ENCODE measurements around the gene ATP4A.

The ATP4A gene

GRCh38 chr19:35565016-35565856 is 1.8 kb upstream of the ATP4A start:
- no peak for DNase-seq

DNA sequence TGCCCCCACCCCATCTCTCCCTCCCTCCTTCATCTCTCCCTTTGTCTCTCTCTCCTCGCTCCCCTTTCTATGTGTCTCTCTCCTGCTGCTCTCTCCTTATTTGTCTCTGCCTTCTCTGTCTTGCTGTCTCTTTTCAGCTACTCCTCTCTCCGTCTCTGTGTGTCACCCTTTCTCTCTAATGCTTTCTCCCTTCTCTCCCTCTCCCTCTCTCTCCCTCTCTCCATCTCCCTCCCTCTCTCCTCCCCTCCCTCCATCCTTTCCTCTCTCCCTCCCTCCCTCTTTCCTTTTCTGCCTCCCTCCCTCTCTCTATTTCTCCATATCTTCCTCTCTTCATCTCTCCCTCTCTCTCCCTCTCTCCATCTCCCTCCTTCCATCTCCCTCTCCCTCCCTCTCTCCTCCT is 682 bp downstream of the ATP4A start:
- DNase-seq: no peak

- no peak for DNase-seq
Observed at GRCh38 chr19:35562336-35562735, 1.1 kb downstream of the ATP4A start.

- DNase-seq: no peak
Observed at GRCh38 chr19:35561436-35561835, 2.0 kb downstream of the ATP4A start.

GRCh38 chr19:35560677-35561076 is 2.8 kb downstream of the ATP4A start:
- DNase-seq: no peak

DNA sequence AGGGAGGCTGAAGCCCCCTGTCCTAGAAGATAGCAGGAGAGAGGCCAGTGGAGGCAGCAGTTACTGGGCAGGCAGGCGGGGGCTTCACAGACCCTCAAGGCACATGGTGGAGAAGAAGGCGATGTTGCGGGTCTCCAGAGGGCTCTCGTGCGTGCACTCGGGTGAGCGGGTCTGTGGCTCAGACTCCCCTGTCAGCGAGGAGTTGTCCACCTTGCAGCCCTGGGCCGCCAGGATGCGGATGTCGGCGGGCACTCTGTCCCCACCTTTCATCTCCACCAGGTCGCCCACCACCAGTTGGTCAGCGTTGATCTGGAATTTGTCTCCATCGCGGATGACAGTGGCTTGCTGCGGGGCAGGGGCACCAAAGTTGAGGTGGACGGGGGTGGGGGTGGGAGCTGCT is 3.2 kb downstream of the ATP4A start:
- no peak for DNase-seq

GRCh38 chr19:35559781-35560180 is 3.7 kb downstream of the ATP4A start:
- no peak for DNase-seq

DNA sequence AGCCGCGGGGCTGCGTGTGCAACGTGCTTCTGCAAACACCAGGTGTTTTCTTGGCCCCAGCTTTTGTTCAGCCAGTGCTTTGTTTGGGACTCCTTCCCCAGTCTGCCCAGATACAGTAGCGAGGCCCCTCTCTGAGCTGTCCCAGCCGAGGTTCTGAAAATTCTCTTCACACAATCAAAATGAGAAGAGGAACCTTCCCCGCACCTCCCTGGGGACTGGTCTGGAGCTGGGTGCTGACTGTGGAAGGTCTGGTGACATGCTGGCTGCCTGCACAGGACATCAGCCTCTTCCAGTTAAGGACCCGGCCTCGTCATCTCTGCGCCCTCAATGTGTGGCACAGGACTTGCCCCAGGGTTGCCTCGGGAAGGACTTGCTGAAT is 4.2 kb downstream of the ATP4A start:
- DNase-seq: no peak

DNA sequence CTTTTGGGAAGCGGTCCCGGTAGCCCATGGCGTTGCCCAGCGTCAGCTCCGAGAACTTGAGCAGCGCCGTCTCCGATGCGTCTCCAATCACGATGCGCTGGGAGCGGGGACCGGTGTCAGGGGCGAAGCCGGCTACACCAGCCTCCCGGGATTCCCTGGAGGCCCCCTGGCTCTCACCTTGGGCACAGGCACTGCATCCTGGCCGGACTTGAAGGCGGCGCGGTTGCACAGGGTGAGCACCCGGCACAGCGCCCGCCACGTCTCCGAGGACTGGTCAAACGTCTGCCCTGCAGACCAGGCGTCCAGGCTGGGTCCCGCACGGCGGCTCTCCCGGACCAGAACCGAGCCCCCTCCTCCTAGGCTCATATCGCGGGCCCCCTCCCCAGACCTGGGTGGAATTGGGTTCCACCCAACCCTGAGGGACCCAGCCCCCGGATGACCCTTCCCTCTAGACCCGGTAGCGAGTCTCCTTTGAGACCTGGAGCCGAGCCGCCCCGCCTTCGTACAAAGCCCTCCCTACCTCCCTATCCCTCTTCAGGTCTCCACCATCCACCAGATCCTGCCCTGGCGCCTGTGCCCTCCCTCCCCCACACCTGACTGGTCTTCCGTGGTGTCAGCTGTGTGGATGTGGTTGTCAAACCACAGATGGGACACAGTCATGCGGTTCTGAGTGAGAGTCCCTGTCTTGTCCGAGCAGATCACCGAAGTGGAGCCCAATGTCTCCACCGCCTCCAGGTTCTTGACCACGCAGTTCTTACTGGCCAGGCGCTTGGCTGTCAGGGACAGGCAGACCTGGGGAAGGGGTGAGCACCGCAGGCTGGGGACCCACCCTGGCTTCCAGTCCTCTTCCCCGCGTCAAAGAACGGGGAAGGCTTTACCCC is 4.8 kb downstream of the ATP4A start:
- no peak for DNase-seq

DNA sequence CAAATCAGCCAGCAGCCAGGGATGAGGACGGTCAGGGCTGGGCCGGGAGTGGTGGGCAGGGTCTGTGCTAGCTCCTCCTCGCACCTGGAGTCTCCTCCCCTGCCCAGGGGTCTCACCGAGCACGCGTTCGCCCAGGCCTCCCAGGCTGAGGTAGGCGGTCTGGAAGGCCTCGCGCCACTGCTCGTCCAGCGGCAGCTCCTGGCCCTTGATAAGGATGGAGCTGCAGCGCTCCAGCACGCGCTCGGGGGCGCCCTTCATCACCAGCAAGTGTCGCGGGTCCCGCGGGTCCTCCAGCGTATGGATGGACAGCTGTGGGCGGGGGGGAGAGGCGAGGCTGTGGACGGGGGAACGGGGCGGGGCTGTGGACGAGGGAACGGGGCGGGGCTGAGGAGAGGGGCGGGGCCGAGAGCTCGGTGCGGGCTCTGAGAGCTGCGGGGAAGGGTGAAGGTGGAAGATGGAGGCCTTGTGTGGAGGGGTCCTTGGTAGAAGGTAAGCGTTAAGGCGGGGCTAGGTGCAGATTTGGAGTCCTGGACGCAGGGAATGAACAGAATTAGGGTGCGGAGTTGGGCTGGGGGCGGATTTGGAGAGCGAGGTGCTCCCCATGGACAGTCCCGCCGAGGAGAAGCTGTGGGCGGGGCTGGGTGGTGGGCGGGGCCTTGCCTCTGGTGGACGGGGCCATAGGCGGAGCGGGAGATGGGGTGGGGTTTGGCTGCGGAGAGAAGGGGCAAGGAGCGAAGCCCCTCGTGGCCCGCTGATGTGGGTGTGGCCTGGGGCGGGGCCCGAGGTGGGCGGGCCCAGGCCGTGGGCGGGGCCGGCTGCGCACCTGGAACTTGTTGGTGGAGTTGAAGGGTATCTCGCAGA is 5.7 kb downstream of the ATP4A start:
- peak; percentile 42 for DNase-seq

- no peak for DNase-seq
Observed at GRCh38 chr19:35556846-35557538, 6.5 kb downstream of the ATP4A start.

- no peak for DNase-seq
Observed at GRCh38 chr19:35556025-35556590, 7.3 kb downstream of the ATP4A start.

- no peak for DNase-seq
Observed at GRCh38 chr19:35555301-35556005, 8.0 kb downstream of the ATP4A start.

DNA sequence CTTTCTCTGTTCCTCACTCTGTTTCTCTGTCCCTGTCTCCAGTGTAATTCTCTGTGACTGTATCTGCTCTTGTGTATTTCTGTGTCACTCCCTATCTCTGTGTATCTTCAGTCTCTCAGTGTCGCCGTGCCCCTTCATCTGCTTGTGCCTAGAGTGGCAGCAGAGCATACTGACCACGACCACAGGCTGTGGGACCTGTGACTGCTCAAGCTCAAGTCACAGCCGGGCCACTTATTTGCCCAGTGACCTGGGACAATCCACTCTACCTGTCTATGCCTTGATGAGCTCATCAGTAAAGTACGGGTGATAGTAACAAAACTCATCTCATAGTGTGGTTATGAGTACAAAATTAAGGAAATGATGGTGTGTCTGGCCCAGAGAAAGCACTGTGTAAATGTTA is 9.4 kb downstream of the ATP4A start:
- DNase-seq: no peak

DNA sequence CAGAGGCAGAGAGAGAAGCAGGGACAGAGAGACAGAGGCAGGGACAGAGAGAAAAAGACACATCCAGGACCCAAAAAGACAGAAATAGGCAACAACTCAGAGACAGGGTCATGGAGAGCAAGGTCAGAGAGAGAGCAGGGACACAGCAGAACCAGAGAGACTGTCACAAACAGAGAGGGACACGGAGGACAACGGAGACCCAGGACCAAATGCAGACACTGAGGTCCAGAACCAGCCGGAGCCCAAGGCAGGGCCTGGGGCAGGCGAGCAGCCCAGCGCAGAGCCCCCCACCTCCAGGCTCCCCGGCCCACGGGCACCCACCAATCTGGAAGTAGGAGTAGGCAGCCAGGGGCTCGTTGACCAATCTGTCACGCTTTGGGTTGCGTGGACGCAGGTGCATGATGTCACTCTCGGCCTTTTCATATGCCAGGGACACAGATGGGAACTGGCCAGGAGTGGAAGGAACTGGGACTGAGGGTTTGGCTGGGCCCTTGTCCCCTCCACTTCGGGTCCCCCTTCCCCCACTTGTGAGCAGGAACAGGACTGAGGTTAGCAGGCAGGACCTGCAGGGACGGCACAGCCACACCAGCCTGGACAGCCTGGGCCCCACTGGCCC is 10.0 kb downstream of the ATP4A start:
- no peak for DNase-seq

GRCh38 chr19:35552534-35553384 is 10.7 kb downstream of the ATP4A start:
- no peak for DNase-seq

GRCh38 chr19:35551091-35551810 is 12.2 kb downstream of the ATP4A start:
- DNase-seq: no peak

DNA sequence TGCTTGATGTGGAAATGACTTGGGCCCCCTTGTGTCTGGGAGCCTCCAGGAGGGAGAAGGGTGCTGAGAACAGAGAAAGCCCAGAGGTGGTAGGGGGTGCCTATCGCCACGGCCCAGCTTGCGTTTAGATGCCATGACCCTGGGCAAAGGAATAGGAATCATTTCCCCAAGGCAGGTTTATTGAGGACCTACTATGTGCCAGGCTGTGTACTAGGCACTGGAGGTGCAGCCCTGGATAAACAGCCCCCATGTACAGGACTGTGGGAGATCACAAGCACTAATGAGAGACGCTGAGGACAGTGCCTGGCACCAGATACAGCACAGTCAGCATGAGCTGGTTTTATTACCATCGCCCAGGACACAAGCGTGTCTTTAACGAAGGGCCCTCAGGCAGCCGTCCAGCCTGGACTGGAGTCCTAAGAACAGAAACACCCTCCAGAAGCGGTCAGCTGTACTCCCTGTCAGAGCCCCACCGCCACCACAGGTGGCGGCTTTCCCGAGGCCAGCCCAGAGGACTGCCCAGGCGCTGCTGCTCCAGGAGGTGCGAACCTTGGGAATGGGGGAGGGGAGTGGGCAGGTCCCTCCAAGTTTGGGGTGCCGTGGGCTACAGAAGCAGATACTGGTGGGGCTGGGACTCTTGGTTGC is 13.5 kb downstream of the ATP4A start:
- no peak for DNase-seq
